Measurements from ENCODE around the gene SHQ1. TPM values are rescaled to one million over a fixed set of nuclear protein-coding genes. Genes with fewer than 3 reads are reported as not detected.

The SHQ1 gene
- total RNA-seq, 2 donors from 2014 or later = 10.9 to 25.0 TPM

DNA sequence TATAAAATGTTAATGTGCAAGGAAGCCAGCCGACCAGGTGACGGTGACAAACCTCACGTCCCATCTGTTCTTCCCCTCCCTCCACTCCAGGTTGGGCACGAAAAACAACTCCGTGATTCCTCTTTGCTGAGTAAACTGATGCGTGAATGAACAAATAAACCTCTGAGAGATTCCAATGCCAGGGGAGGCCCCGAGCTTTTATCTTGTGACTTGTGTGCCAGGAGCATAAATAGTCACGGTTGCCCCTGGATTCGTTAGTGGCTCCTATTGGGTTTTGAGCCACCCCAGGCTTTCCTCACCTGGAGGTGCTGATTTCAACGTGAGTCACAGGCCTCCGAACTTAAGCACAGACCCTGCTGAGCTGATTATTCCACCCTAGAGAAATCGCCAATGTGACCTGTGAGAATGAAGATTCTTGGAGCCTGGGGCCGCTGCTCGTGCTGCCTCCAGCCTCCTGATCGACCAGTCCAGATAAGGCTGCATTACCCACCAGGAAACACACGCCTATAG lies 119.2 kb downstream of the SHQ1 start:
- Histone ChIP-seq H3K36me3 (no peaks in the 10 kb centered on the region), H3K4me1 (no peaks in the 10 kb centered on the region), H3K9me3 (no peaks in the 10 kb centered on the region), H3K9ac (ENCODE audit: low read depth in 2 of 2, low read length in 2 of 2) (no peak overlapping the region), H3K27ac (no peak overlapping the region), H3K4me3 (no peak overlapping the region), H3K27me3 (no peaks in the 10 kb centered on the region)
- TF ChIP-seq CTCF (IDR thresholded peaks at IDR 0.05) = no peak
- DNase-seq = no peak
- intact Hi-C loops (cut with DNase I) = no loop called here

- Histone ChIP-seq H3K27ac (no peak overlapping the region), H3K36me3 (no peaks in the 10 kb centered on the region), H3K9me3 (no peaks in the 10 kb centered on the region), H3K4me3 (no peak overlapping the region), H3K9ac (ENCODE audit: low read depth in 2 of 2, low read length in 2 of 2) (no peak overlapping the region), H3K4me1 (no peaks in the 10 kb centered on the region), H3K27me3 (no peaks in the 10 kb centered on the region)
- no peak for TF ChIP-seq CTCF (IDR thresholded peaks at IDR 0.05)
- intact Hi-C loops (cut with DNase I) = no loop called here
- DNase-seq = no peak
Observed at GRCh38 chr3:72728329-72728889, 119.8 kb downstream of the SHQ1 start.

DNA sequence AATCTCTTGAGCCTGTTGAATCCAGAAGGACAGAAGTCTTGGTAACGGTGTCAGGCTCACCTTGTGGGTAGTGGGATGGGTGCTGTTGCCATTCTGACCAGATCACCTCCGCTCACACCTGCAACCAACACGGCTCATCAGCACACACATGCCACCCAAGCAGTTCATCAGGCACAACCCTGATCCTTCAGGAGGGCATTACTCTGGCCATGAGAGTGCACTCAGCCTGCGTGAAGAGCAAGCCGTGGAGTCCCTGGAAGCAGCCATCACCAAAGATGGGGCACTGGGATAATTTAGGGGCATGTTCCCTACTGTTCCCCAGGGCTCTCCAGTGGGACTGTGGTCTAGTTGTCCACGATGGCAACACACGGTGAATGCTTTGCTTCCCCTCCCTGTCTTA lies 120.5 kb downstream of the SHQ1 start:
- intact Hi-C loops (cut with DNase I) = no loop called here

GRCh38 chr3:72727172-72727571 lies 121.1 kb downstream of the SHQ1 start:
- no peak for TF ChIP-seq CTCF (IDR thresholded peaks at IDR 0.05)
- H3K36me3 ChIP-seq = no peaks in the 10 kb centered on the region

More for the DNA sequence above, 120.5 kb downstream of the SHQ1 start:
- H3K9me3 ChIP-seq = no peaks in the 10 kb centered on the region
- H3K4me1 ChIP-seq = no peaks in the 10 kb centered on the region
- H3K9ac ChIP-seq (ENCODE audit: low read depth in 2 of 2, low read length in 2 of 2) = no peak overlapping the region
- H3K27ac ChIP-seq = no peak overlapping the region
- no peak overlapping the region for H3K4me3 ChIP-seq
- H3K27me3 ChIP-seq = no peaks in the 10 kb centered on the region
- DNase-seq = no peak
- TF ChIP-seq CTCF (IDR thresholded peaks at IDR 0.05) = no peak
- H3K36me3 ChIP-seq = no peaks in the 10 kb centered on the region

GRCh38 chr3:72725229-72725628 lies 123.0 kb downstream of the SHQ1 start:
- Histone ChIP-seq H3K4me1 (no peaks in the 10 kb centered on the region), H3K4me3 (no peak overlapping the region), H3K27ac (no peak overlapping the region), H3K9ac (ENCODE audit: low read depth in 2 of 2, low read length in 2 of 2) (no peak overlapping the region), H3K36me3 (no peaks in the 10 kb centered on the region), H3K9me3 (no peaks in the 10 kb centered on the region), H3K27me3 (no peaks in the 10 kb centered on the region)
- DNase-seq = no peak
- TF ChIP-seq CTCF (IDR thresholded peaks at IDR 0.05) = no peak
- intact Hi-C loops (cut with DNase I) = no loop called here

More at GRCh38 chr3:72727172-72727571, 121.1 kb downstream of the SHQ1 start:
- Histone ChIP-seq H3K9me3 (no peaks in the 10 kb centered on the region), H3K9ac (ENCODE audit: low read depth in 2 of 2, low read length in 2 of 2) (no peak overlapping the region), H3K27ac (no peak overlapping the region), H3K4me3 (no peak overlapping the region), H3K27me3 (no peaks in the 10 kb centered on the region), H3K4me1 (no peaks in the 10 kb centered on the region)
- DNase-seq = no peak
- intact Hi-C loops (cut with DNase I) = no loop called here

Measured in colonic mucosa (tissue), 4 donors.